GM21423 (cell line): ENCODE results near the gene PISD.
A peak's percentile ranks its signal among the peaks of the same experiment; 100 is the strongest.

Experiments
- ATAC-seq: cut with Tn5 transposase; IDR thresholded peaks from one replicate; pipeline ENCODE4 v1.9.1; 2021; ENCODE audit warnings: mild to moderate bottlenecking, moderate library complexity; ENCODE audit not compliant: unreplicated experiment

The PISD gene

GRCh38 chr22:31626427-31627150 is 35.4 kb downstream of the PISD start:
- ATAC-seq = no peak

- no peak for ATAC-seq
These were observed 36.2 kb downstream of the PISD start for GRCh38 chr22:31625661-31626426.

- ATAC-seq = no peak
These were observed 36.8 kb downstream of the PISD start for GRCh38 chr22:31625257-31625640.

GRCh38 chr22:31623592-31624304 is 38.3 kb downstream of the PISD start:
- no peak for ATAC-seq

- ATAC-seq = no peak
These were observed 39.0 kb downstream of the PISD start for GRCh38 chr22:31622980-31623379.

- no peak for ATAC-seq
These were observed 40.4 kb downstream of the PISD start for GRCh38 chr22:31621507-31622124.

GRCh38 chr22:31620756-31621480 is 41.1 kb downstream of the PISD start:
- ATAC-seq = no peak

- no peak for ATAC-seq
These were observed 42.3 kb downstream of the PISD start for GRCh38 chr22:31619611-31620300.

- ATAC-seq = no peak
These were observed 43.4 kb downstream of the PISD start for GRCh38 chr22:31618471-31619176.

- ATAC-seq = no peak
These were observed 44.0 kb downstream of the PISD start for GRCh38 chr22:31618057-31618456.

GRCh38 chr22:31616315-31616980 is 45.6 kb downstream of the PISD start:
- ATAC-seq = peak; percentile 69

- peak; percentile 14 for ATAC-seq
These were observed 46.1 kb downstream of the PISD start for GRCh38 chr22:31615940-31616314.

- ATAC-seq = no peak
These were observed 46.5 kb downstream of the PISD start for GRCh38 chr22:31615491-31615860.

- ATAC-seq = no peak
These were observed 47.1 kb downstream of the PISD start for GRCh38 chr22:31614781-31615490.

GRCh38 chr22:31613904-31614296 is 48.1 kb downstream of the PISD start:
- no peak for ATAC-seq

GRCh38 chr22:31613286-31613903 is 48.6 kb downstream of the PISD start:
- no peak for ATAC-seq

GRCh38 chr22:31612891-31613285 is 49.1 kb downstream of the PISD start:
- no peak for ATAC-seq
